Lung microvascular endothelial cell (primary cell): Measurements from ENCODE around the gene SRCIN1. TPM values are rescaled to one million over a fixed set of nuclear protein-coding genes. Genes with fewer than 3 reads are reported as not detected.
"Not testable (repeated sequence)": the region's sequence is repeated elsewhere in the genome, so short reads cannot be mapped to it uniquely, and the experiment has no call there.

Experiments
- DNase-seq, 2 donors: peaks; one replicate each; pipeline versions ENCODE4 v3.0.0 to v3.0.0-alpha.2; 2010; ENCODE audit warnings: low read depth in 2 of 2
- total RNA-seq: library from RNA; depleted of rRNA; stranded (reverse); fragments of >200 nt; gene quantifications from 2 replicates; pipeline ENCODE4 v1.2.1, GENCODE V29; 2014

Gene SRCIN1
- total RNA-seq, 1 donor from 2014 or later: under 0.01 TPM

DNA sequence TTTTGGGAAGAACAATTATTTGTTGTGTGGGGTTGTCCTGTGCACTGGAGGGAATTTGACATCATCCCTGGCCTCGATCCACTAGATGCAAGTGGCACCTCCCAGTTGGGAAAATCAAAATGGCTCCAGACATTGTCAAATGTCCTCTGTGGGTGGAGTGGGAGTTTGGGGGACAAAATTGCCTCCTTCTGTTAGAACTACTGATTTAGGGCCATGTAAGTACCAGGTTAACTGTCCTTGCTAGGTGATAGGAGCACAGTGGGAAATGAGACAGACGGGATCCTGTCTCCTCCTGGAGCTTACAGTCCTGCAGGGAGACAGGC is 120.6 kb downstream of the SRCIN1 start:
- no peak for DNase-seq

DNA sequence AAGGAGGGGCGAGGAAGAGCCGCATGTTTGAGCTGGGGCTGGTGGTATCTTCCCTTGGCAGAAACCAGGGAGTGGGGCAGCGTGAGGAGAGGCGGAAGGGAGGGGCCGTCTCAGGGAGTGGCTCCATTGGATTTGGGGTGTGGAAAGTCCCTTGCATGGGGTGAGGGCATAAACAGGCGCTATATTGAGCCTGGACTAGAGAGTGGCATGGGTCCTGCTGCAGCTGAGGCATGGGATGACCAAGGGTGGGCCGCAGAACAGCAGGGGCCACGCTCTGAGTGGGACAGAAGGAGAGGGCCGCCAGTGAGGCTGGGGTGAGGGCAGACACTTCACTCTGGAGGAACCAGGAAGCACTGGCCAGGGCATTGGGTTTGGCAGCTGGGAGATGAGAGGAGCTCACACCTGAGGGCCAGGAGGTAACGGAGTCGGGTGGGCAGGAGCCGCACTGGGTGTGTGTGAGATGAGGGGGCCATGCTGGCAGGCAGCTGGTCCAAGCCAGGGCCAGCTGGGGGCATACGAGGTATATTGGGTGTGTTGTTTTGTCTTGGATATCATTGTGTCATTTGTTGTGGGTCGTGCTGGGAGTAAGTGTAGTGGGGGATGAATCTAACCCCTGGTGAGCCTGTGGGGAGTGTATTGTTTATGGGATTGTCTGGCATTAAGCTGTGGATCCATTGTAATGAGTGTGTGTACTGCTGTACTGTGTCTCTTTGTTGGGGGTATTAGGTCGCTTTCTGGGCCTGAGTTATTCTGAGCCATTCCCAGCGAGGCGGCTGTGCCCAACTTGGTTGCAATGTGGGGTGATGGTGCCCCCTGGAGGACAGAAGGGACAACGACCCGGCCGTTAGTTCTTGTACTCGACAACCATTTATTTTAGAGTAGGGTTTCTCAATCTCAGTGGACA is 121.3 kb downstream of the SRCIN1 start:
- peak; percentile 76 to 81 for DNase-seq

DNA sequence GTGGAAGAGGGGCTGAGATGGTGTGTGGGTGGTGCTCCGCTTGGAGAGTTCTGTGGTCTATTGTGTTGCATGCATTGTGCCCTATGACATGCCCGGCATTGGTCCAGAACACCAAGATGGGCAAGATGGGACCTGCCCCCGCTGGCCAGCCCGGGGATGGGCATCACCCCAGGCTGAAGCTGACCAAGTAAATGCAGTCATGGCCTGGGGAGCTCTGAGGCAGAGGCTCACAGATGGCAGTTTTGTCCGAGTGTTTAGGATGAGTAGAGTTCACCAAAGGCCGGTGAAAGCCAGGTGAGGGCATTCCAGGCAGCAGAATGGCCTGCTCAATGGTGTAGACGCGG is 123.1 kb downstream of the SRCIN1 start:
- DNase-seq: not testable (repeated sequence)

DNA sequence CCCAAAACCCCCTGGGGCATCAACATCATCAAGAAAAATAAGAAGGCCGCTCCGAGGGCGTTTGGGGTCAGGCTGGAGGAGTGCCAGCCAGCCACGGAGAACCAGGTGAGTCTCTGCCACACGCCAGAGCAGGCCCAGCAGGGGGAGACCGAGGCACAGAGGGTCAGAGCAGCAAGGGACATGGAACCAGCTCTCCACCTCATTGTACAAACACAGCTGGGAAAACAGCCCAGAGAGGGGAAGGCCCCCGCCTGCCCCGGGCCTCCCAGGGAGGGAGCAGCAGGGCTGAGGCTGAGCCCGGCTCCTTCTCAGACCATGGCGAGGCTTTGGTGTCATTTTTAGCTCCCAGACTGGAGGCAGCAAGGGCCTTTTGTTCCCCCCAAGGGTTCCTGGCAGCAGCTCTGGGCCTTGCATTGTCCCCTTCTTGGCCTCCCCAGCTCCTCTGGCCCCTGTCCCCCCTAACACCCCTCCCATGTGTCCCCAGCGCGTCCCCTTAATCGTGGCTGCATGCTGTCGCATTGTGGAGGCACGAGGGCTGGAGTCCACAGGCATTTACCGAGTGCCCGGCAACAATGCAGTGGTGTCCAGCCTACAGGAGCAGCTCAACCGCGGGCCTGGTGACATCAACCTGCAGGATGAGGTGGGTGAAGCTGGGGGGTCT is 123.6 kb downstream of the SRCIN1 start:
- not testable (repeated sequence) for DNase-seq

Other genes starting within 250 kb of the SRCIN1 start
- gene ARHGAP23, start 177.5 kb downstream of the SRCIN1 start, total RNA-seq: 25.5 and 33.7 TPM in 2 replicates
- gene EPOP, start 69.0 kb upstream of the SRCIN1 start, total RNA-seq: 0.40 and 0.87 TPM in 2 replicates
- gene MLLT6, start 99.3 kb upstream of the SRCIN1 start, total RNA-seq: 12.0 and 17.3 TPM in 2 replicates
- 3.5 and 3.6 TPM in 2 replicates for gene CISD3, start 124.4 kb upstream of the SRCIN1 start, total RNA-seq
- gene PCGF2, start 142.4 kb upstream of the SRCIN1 start, total RNA-seq: 3.7 and 3.8 TPM in 2 replicates
- gene PSMB3, start 146.8 kb upstream of the SRCIN1 start, total RNA-seq: 354 and 411 TPM in 2 replicates
- gene PIP4K2B, start 193.6 kb upstream of the SRCIN1 start, total RNA-seq: 23.1 and 36.7 TPM in 2 replicates
- 6.1 and 7.5 TPM in 2 replicates for gene CWC25, start 219.4 kb upstream of the SRCIN1 start, total RNA-seq
- gene RPL23, start 247.8 kb upstream of the SRCIN1 start, total RNA-seq: 1,108 and 1,906 TPM in 2 replicates